Ovary (tissue), 9 donors: ENCODE measurements around the gene HPS5. TPM values are rescaled to one million over a fixed set of nuclear protein-coding genes. Genes with fewer than 3 reads are reported as not detected.

Experiments used
- DNase-seq, 5 donors: peaks; one replicate each; pipeline ENCODE4 v3.0.0-alpha.2; 2019 to 2020
- H3K27ac ChIP-seq, 2 donors: fragments of 200-600 bp; one replicate each; pipeline versions ENCODE4 v1.5.1 to v1.8.0; 2019 to 2022
- H3K27me3 ChIP-seq: fragments of 200-600 bp; one replicate; pipeline ENCODE4 v1.8.0; 2022
- H3K36me3 ChIP-seq: fragments of 200-600 bp; sonication (generic); one replicate; pipeline ENCODE4 v1.5.1; 2019
- H3K4me1 ChIP-seq: one replicate; pipeline ENCODE4 v1.8.1; 2013; ENCODE audit warnings: mild to moderate bottlenecking, moderate library complexity; ENCODE audit not compliant: insufficient read depth
- H3K4me3 ChIP-seq: fragments of 200-600 bp; sonication (generic); one replicate; pipeline ENCODE4 v1.5.1; 2017
- H3K9me3 ChIP-seq, 2 donors: fragments of 200-600 bp in 1 of 2; sonication (generic) in 1 of 2; one replicate each; pipeline versions ENCODE4 v1.5.1 to v1.8.1; 2013 to 2019; ENCODE audit warnings: mild to moderate bottlenecking in 1 of 2, moderate library complexity in 1 of 2
- EP300 ChIP-seq: sonication (generic); formaldehyde crosslinking; IDR thresholded peaks from one replicate; pipeline ENCODE4 v1.6.1; 2017; ENCODE audit warnings: antibody characterized with exemption
- POLR2A ChIP-seq: fragments of 450-650 bp; IDR thresholded peaks from one replicate; pipeline ENCODE4 v1.6.1; 2017; ENCODE audit warnings: antibody characterized with exemption, mild to moderate bottlenecking, moderate library complexity
- WGBS, 3 donors: extraction: QIAGEN DNeasy Blood & Tissue Kit in 1 of 3; methylation state at CpG; one replicate each; pipeline versions ENCODE4 v1.1.5 to v1.1.7; 2013 to 2017; 5-methylcytosine and 5-hydroxymethylcytosine counted together
- intact Hi-C, 4 donors: fragments of 100-400 bp; cut with DNase I; formaldehyde crosslinking; loops; one replicate each; pipeline versions ENCODE4 v1.11.0 to v1.15.1; 2022 to 2023
- polyA plus RNA-seq, 2 donors: library from polyadenylated mRNA; stranded (reverse); fragments of 200-250 nt in 1 of 2; fragments of 350-450 nt in 1 of 2; fragmentation: Illumina TruSeq in 1 of 2; extraction: RNeasy Lipid Tissue Mini Kit (QIAGEN cat#74804) in 1 of 2; gene quantifications; one replicate each; pipeline ENCODE4 v1.2.3, GENCODE V29; 2013 to 2014
- total RNA-seq, 7 donors: library from RNA; depleted of rRNA in 2 of 7; stranded (reverse); fragments of >200 nt in 2 of 7; fragmentation: NEBNext Ultra II Directional in 3 of 7; extraction: Animal tissue kit (Norgen Biotek cat#: 25700) in 3 of 7; gene quantifications; one replicate each; pipeline versions ENCODE4 v1.1.0 to v1.2.4, GENCODE V29; 2016 to 2023
- TF ChIP-seq, protein P1 (sequence below), 3 donors: fragments of 450-650 bp in 2 of 3; fragments of 200-600 bp in 1 of 3; IDR thresholded peaks; one replicate each; pipeline versions ENCODE4 v1.5.1 to v1.8.0; 2016 to 2022; ENCODE audit warnings: antibody characterized with exemption in 3 of 3, mild to moderate bottlenecking in 1 of 3
- donor health status: DM: no; HTN: no; CAD: no; lungs with moderate emphysema.
- donor health status: DM: no; HTN: no; CAD: no.
- donor health status: Bipolar disorder and iron deficiency.
- donor health status: DM: yes; HTN: yes; CAD: no.
- donor health status: DM: no; HTN: no; CAD: no.
- donor health status: DM: yes; HTN: yes; CAD: no.

HPS5 gene
- total and polyA plus RNA-seq, 9 donors = 11.0 to 32.7 (median 18.5) TPM

DNA sequence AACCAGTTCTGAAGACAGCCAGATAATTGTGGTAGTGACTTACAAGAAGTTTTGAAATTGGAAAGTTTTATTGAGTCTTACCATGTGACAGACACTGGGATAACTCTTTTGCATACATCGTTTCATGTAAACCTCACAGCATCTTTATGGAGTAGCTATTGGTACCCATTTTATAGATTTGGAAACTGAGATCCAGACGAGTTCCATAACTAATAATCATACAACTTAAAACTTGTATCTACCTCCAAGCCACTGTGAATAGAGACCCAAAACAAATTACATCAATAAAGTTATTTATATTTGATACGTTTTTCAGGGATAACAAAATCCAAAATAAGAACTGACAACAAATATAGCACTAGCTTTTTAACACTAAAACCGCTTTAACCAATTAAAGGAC, 36.7 kb upstream of the HPS5 start:
- WGBS, 3 donors = 77 to 83% (median 83%) methylated on average over 4 of the region's 4 CpGs
- intact Hi-C loops = no loop called here
- no peaks in the 10 kb centered on the region for H3K36me3 ChIP-seq

DNA sequence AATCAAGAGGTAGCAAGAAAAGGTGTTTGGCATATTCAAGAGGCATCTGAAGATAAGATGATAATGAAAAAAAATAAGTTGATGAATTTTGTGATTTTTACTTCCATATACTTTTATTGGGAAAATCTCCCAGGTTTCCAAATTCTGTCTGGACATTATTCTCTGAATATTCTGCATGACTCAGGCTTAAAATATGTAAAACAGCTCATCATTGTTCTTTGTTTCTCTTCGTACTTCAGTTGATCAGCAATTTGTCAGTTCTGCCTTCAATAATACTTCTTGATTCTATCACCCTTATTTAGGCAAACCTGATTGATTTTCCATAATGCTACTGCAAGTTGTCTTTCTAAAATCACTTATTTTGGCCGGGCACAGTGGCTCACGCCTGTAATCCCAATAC, 30.6 kb upstream of the HPS5 start:
- 71 to 77% (median 74%) methylated on average over 3 of the region's 3 CpGs for WGBS, 3 donors
- no peak overlapping the region for H3K4me3 ChIP-seq
- H3K9me3 ChIP-seq = no peaks in the 10 kb centered on the region
- intact Hi-C loops = no loop called here
- no peak overlapping the region for H3K27ac ChIP-seq
- no peaks in the 10 kb centered on the region for H3K4me1 ChIP-seq
- TF ChIP-seq, protein P1, sequence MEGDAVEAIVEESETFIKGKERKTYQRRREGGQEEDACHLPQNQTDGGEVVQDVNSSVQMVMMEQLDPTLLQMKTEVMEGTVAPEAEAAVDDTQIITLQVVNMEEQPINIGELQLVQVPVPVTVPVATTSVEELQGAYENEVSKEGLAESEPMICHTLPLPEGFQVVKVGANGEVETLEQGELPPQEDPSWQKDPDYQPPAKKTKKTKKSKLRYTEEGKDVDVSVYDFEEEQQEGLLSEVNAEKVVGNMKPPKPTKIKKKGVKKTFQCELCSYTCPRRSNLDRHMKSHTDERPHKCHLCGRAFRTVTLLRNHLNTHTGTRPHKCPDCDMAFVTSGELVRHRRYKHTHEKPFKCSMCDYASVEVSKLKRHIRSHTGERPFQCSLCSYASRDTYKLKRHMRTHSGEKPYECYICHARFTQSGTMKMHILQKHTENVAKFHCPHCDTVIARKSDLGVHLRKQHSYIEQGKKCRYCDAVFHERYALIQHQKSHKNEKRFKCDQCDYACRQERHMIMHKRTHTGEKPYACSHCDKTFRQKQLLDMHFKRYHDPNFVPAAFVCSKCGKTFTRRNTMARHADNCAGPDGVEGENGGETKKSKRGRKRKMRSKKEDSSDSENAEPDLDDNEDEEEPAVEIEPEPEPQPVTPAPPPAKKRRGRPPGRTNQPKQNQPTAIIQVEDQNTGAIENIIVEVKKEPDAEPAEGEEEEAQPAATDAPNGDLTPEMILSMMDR (IDR thresholded peaks at IDR 0.05) = no peak
- TF ChIP-seq EP300 (no peak), POLR2A (no peak)
- H3K27me3 ChIP-seq = no peaks in the 10 kb centered on the region
- no peaks in the 10 kb centered on the region for H3K36me3 ChIP-seq
- no peak for DNase-seq

More for the DNA sequence above, 36.7 kb upstream of the HPS5 start:
- H3K9me3 ChIP-seq = no peaks in the 10 kb centered on the region
- no peak for TF ChIP-seq POLR2A
- no peak for TF ChIP-seq EP300
- TF ChIP-seq, protein P1 (IDR thresholded peaks at IDR 0.05) = no peak
- H3K27me3 ChIP-seq = no peaks in the 10 kb centered on the region
- no peak overlapping the region for H3K27ac ChIP-seq
- H3K4me3 ChIP-seq = no peak overlapping the region
- no peak for DNase-seq
- no peaks in the 10 kb centered on the region for H3K4me1 ChIP-seq

DNA sequence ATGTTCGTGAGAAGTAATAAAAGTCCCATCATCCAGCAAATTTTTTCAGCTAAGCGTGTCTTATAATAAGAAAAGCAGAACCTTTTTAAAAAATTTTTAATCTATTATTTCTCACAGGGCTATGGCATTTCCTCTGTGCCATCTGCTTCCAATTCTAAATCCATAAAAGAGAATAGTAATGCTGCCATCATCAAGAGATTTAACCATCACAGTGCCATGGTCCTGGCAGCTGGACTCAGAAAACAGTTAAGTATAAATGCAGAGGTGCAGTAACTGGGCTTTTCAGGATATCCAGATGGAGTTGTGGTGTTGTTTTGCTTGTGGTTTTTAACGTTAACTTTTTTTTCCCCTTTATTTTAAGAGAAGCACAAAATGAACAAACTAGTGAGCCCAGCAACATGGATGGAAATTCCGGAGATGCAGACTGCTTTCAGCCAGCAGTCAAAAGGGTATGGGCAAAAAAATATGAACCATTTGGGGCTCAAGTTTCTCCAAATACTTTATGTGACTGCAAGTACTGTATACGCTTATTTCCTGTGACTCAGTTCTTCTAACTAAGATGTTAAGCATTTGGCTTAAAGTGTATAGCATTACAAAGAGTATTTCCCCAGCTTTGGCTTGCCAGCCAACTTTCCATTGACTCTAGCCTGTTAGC, 25.7 kb upstream of the HPS5 start:
- no peak for TF ChIP-seq EP300
- TF ChIP-seq POLR2A = no peak
- TF ChIP-seq, protein P1 (IDR thresholded peaks at IDR 0.05) = no peak
- intact Hi-C loops = no loop called here
- no peak overlapping the region for H3K27ac ChIP-seq
- no peaks in the 10 kb centered on the region for H3K27me3 ChIP-seq
- no peak overlapping the region for H3K4me3 ChIP-seq
- H3K4me1 ChIP-seq = no peaks in the 10 kb centered on the region
- no peaks in the 10 kb centered on the region for H3K9me3 ChIP-seq
- 83 to 88% (median 85%) methylated on average over 5 of the region's 5 CpGs for WGBS, 3 donors
- no peaks in the 10 kb centered on the region for H3K36me3 ChIP-seq
- DNase-seq = no peak

DNA sequence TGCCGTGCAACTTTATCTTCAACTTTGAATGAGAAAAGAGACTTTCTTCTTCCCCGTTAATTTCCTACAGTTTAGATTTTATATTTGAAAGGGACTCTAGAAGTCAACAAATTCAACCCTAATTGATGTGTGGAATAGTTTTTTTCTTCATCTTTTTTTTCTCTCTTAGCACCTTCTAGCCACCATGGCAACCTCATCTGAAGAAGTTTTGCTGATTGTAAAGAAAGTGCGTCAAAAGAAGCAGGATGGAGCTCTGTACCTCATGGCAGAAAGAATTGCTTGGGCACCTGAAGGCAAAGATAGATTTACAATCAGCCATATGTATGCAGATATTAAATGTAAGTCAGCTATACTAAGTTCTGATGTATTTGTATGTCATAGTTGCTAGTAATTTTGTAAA, 11.0 kb upstream of the HPS5 start:
- Histone ChIP-seq H3K4me3 (no peak overlapping the region), H3K36me3 (no peaks in the 10 kb centered on the region), H3K27ac (no peak overlapping the region), H3K4me1 (no peaks in the 10 kb centered on the region), H3K9me3 (no peaks in the 10 kb centered on the region), H3K27me3 (no peaks in the 10 kb centered on the region)
- intact Hi-C loops = no loop called here
- DNase-seq = no peak
- 93 to 96% (median 95%) methylated on average over 3 of the region's 3 CpGs for WGBS, 3 donors
- TF ChIP-seq, protein P1 (IDR thresholded peaks at IDR 0.05) = no peak
- no peak for TF ChIP-seq EP300
- TF ChIP-seq POLR2A = no peak
